Measurements from ENCODE around the gene CTTNBP2. TPM values are rescaled to one million over a fixed set of nuclear protein-coding genes. Genes with fewer than 3 reads are reported as not detected.

The CTTNBP2 gene
- polyA plus RNA-seq, 1 of the 3 experiments (the other 2 are of a cell fraction): not detected

- Histone ChIP-seq H3K4me2 (no peak overlapping the region), H3K9me3 (no peaks in the 10 kb centered on the region), H3K4me1 (ENCODE audit: control insufficient read depth in 1 of 2, insufficient read depth in 2 of 2, low read depth in 1 of 2, low read length in 1 of 2) (no peaks in the 10 kb centered on the region), H3K27me3 (ENCODE audit: insufficient read depth) (no peaks in the 10 kb centered on the region; the same call in 1 of the 2 replicates), H3K9ac (no peak overlapping the region), H3K36me3 (replicated peaks in 1 of 2; ENCODE audit: control insufficient read depth in 1 of 2, insufficient read depth in 2 of 2, low read length in 1 of 2) (no peaks in the 10 kb centered on the region), H4K20me1 (ENCODE audit: insufficient read depth) (no peaks in the 10 kb centered on the region), H3F3A (replicated peaks; ENCODE audit: insufficient read depth) (no peaks in the 10 kb centered on the region), H3K9me2 (no peaks in the 10 kb centered on the region), H3K79me2 (ENCODE audit: insufficient read depth) (no peaks in the 10 kb centered on the region), H3K4me3 (ENCODE audit: low read depth in 2 of 2, low read length in 1 of 2) (no peak overlapping the region), H2AFZ (ENCODE audit: low read depth) (no peak overlapping the region), H3K27ac (ENCODE audit: low read depth in 2 of 2, low read length in 1 of 2) (no peak overlapping the region)
- ChIA-PET POLR2A (no interaction called here), CTCF (interaction anchor here (1.1 to 2.5 kb wide), 7 partner anchors 9 to 353 kb away, joined by 3 to 12 read pairs (median 8); no protein-coding TSS in a partner anchor)
- no peak for DNase-seq
- 4% methylated on average over 1 of the region's 1 CpG for WGBS (ENCODE audit: low lambda C conversion rate)
- no peak for TF ChIP-seq PBX3 (IDR thresholded peaks at IDR 0.05)
- no peak for TF ChIP-seq NRF1 (IDR thresholded peaks at IDR 0.05; ENCODE audit: low read depth, low read length)
- TF ChIP-seq RAD21 (IDR thresholded peaks at IDR 0.05; ENCODE audit: low read length): no peak
- TF ChIP-seq FOXJ3 (CRISPR knock-in tag; IDR thresholded peaks at IDR 0.05): no peak
- no peak for TF ChIP-seq YY1 (IDR thresholded peaks at IDR 0.05; ENCODE audit: low read depth)
- TF ChIP-seq IRF3 (IDR thresholded peaks at IDR 0.05; ENCODE audit: low read depth, low read length): no peak
- TF ChIP-seq, protein P1, sequence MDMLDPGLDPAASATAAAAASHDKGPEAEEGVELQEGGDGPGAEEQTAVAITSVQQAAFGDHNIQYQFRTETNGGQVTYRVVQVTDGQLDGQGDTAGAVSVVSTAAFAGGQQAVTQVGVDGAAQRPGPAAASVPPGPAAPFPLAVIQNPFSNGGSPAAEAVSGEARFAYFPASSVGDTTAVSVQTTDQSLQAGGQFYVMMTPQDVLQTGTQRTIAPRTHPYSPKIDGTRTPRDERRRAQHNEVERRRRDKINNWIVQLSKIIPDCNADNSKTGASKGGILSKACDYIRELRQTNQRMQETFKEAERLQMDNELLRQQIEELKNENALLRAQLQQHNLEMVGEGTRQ (IDR thresholded peaks at IDR 0.05; ENCODE audit: borderline replicate concordance, low read depth, low read length): no peak
- TF ChIP-seq SIN3A (IDR thresholded peaks at IDR 0.05; ENCODE audit: borderline replicate concordance, low read depth, low read length): no peak
- TF ChIP-seq RXRA (IDR thresholded peaks at IDR 0.05; ENCODE audit: borderline replicate concordance, low read depth): no peak
- TF ChIP-seq, protein P2, sequence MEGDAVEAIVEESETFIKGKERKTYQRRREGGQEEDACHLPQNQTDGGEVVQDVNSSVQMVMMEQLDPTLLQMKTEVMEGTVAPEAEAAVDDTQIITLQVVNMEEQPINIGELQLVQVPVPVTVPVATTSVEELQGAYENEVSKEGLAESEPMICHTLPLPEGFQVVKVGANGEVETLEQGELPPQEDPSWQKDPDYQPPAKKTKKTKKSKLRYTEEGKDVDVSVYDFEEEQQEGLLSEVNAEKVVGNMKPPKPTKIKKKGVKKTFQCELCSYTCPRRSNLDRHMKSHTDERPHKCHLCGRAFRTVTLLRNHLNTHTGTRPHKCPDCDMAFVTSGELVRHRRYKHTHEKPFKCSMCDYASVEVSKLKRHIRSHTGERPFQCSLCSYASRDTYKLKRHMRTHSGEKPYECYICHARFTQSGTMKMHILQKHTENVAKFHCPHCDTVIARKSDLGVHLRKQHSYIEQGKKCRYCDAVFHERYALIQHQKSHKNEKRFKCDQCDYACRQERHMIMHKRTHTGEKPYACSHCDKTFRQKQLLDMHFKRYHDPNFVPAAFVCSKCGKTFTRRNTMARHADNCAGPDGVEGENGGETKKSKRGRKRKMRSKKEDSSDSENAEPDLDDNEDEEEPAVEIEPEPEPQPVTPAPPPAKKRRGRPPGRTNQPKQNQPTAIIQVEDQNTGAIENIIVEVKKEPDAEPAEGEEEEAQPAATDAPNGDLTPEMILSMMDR (IDR thresholded peaks at IDR 0.05): no peak
- TF ChIP-seq REST (IDR thresholded peaks at IDR 0.05; ENCODE audit: low read depth, low read length): no peak
- no peak for TF ChIP-seq SMC3 (IDR thresholded peaks at IDR 0.05; ENCODE audit: low read depth, low read length)
- no peak for TF ChIP-seq RCOR1 (IDR thresholded peaks at IDR 0.05; ENCODE audit: low read length)
- TF ChIP-seq MEF2A (IDR thresholded peaks at IDR 0.05; ENCODE audit: borderline replicate concordance, low read depth): no peak
- no peak for TF ChIP-seq POLR2AphosphoS5 (IDR thresholded peaks at IDR 0.05; ENCODE audit: low read depth, low read length)
Measured at GRCh38 chr7:117751775-117752174, 121.5 kb downstream of the CTTNBP2 start.
